Neural progenitor cell (in vitro differentiated cells): ENCODE results near the gene KCMF1. TPM values are rescaled to one million over a fixed set of nuclear protein-coding genes. Genes with fewer than 3 reads are reported as not detected.

Experiments used
- DNase-seq: peaks from one replicate; pipeline ENCODE4 v3.0.0-alpha.2; 2016; ENCODE audit warnings: low spot score
- H2AFZ ChIP-seq: fragments of 200-600 bp; sonication (generic); replicated peaks from 2 replicates; pipeline ENCODE4 v1.6.1; 2016; ENCODE audit warnings: antibody characterized with exemption
- H3F3A ChIP-seq: fragments of 200-600 bp; sonication (generic); 2 replicates; pipeline ENCODE4 v1.6.1; 2016; ENCODE audit warnings: antibody characterized with exemption, low read depth
- H3K27ac ChIP-seq: fragments of 200-600 bp; sonication (generic); 2 replicates; pipeline ENCODE4 v1.5.1; 2016; ENCODE audit warnings: mild to moderate bottlenecking
- H3K27me3 ChIP-seq: fragments of 200-600 bp; sonication (generic); 2 replicates; pipeline ENCODE4 v1.6.1; 2016; ENCODE audit warnings: mild to moderate bottlenecking, moderate library complexity
- H3K36me3 ChIP-seq: fragments of 200-600 bp; sonication (generic); 2 replicates; pipeline ENCODE4 v1.5.1; 2016
- H3K4me1 ChIP-seq: fragments of 200-600 bp; sonication (generic); 2 replicates; pipeline ENCODE4 v1.6.1; 2016; ENCODE audit warnings: mixed run types
- H3K4me2 ChIP-seq: fragments of 200-600 bp; sonication (generic); 2 replicates; pipeline ENCODE4 v1.6.1; 2016
- H3K4me3 ChIP-seq: fragments of 200-600 bp; sonication (generic); 2 replicates; pipeline ENCODE4 v1.5.1; 2016
- H3K79me2 ChIP-seq: fragments of 200-600 bp; sonication (generic); 2 replicates; pipeline ENCODE4 v1.6.1; 2016; ENCODE audit warnings: low read depth
- H3K9ac ChIP-seq: fragments of 200-600 bp; sonication (generic); 2 replicates; pipeline ENCODE4 v1.6.1; 2016
- H3K9me3 ChIP-seq: fragments of 200-600 bp; sonication (generic); 2 replicates; pipeline ENCODE4 v1.5.1; 2016; ENCODE audit warnings: low read depth
- H4K20me1 ChIP-seq: fragments of 200-600 bp; sonication (generic); 2 replicates; pipeline ENCODE4 v1.6.1; 2016; ENCODE audit warnings: low read depth
- H3K27ac Mint-ChIP-seq: 3 replicates; pipeline ENCODE4 v1.8.0; 2021; ENCODE audit warnings: mixed read lengths
- H3K27me3 Mint-ChIP-seq: 2 replicates; pipeline ENCODE4 v1.8.0; 2022; ENCODE audit warnings: low read depth, mild to moderate bottlenecking, inconsistent platforms, moderate library complexity, mixed read lengths; ENCODE audit not compliant: insufficient read depth
- H3K36me3 Mint-ChIP-seq: 3 replicates; pipeline ENCODE4 v1.8.0; 2021; ENCODE audit warnings: mixed read lengths
- H3K4me1 Mint-ChIP-seq: 3 replicates; pipeline ENCODE4 v1.8.0; 2021; ENCODE audit warnings: mixed read lengths
- H3K4me3 Mint-ChIP-seq: 3 replicates; pipeline ENCODE4 v1.8.0; 2021; ENCODE audit warnings: mild to moderate bottlenecking, moderate library complexity, mixed read lengths
- H3K9me3 Mint-ChIP-seq: 3 replicates; pipeline ENCODE4 v1.8.0; 2020; ENCODE audit warnings: mixed read lengths
- EZH2 ChIP-seq: fragments of 200-600 bp; sonication (generic); IDR thresholded peaks from 2 replicates; pipeline ENCODE4 v1.6.1; 2017; ENCODE audit warnings: antibody characterized with exemption, mild to moderate bottlenecking, moderate library complexity
- EZH2phosphoT487 ChIP-seq: fragments of 200-600 bp; sonication (generic); IDR thresholded peaks from 2 replicates; pipeline ENCODE4 v1.6.1; 2017; ENCODE audit warnings: antibody characterized with exemption
- total RNA-seq: library from RNA; depleted of rRNA; stranded (reverse); fragments of >200 nt; gene quantifications from 2 replicates; pipeline ENCODE4 v1.2.3, GENCODE V29; 2015; ENCODE audit warnings: low replicate concordance
- TF ChIP-seq, protein P1 (sequence below): fragments of 200-600 bp; sonication (generic); IDR thresholded peaks from 2 replicates; pipeline ENCODE4 v1.5.1; 2017; ENCODE audit warnings: antibody characterized with exemption, mild to moderate bottlenecking

KCMF1 gene
- total RNA-seq, 1 donor from 2014 or later: 99.7 TPM

DNA sequence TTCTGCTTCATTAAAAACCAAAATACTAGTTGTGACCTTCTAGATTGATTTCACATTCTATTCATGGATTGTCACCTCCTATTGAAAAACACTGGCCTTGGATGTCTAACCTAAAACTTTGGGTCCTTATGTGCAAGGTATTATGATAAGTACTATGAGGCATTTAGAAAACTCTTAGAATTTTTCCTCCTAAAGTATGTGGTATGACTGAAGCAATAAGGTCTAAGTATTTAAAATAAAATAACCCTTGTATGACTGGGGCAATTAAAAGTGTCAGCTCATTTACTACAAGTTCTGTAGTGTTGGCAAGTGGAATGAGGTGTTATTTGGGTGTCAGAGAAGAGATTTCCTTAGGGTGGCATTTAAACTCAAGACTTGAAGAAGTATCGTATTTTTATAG is 15.1 kb downstream of the KCMF1 start:
- H3K4me3 ChIP-seq: no peak overlapping the region
- H3K9ac ChIP-seq: no peak overlapping the region
- H2AFZ ChIP-seq: no peak overlapping the region
- H3K36me3 ChIP-seq: no peaks in the 10 kb centered on the region
- H3K9me3 Mint-ChIP-seq: peaks cover 6% of the 10 kb centered on the region
- no peaks in the 10 kb centered on the region for H3K27me3 ChIP-seq
- peaks cover 20% of the 10 kb centered on the region for H3K36me3 Mint-ChIP-seq
- no peaks in the 10 kb centered on the region for H3K4me1 ChIP-seq
- H3K79me2 ChIP-seq: peaks cover 100% of the 10 kb centered on the region
- H3F3A ChIP-seq: no peaks in the 10 kb centered on the region
- H3K4me1 Mint-ChIP-seq: peaks cover 8% of the 10 kb centered on the region
- H3K27me3 Mint-ChIP-seq: no peaks in the 10 kb centered on the region
- H3K4me3 Mint-ChIP-seq: no peak overlapping the region
- H3K27ac ChIP-seq: no peak overlapping the region
- no peak overlapping the region for H3K27ac Mint-ChIP-seq
- no peak overlapping the region for H3K4me2 ChIP-seq
- peaks cover 96% of the 10 kb centered on the region for H4K20me1 ChIP-seq
- TF ChIP-seq EZH2 (no peak), EZH2phosphoT487 (no peak)
- TF ChIP-seq, protein P1, sequence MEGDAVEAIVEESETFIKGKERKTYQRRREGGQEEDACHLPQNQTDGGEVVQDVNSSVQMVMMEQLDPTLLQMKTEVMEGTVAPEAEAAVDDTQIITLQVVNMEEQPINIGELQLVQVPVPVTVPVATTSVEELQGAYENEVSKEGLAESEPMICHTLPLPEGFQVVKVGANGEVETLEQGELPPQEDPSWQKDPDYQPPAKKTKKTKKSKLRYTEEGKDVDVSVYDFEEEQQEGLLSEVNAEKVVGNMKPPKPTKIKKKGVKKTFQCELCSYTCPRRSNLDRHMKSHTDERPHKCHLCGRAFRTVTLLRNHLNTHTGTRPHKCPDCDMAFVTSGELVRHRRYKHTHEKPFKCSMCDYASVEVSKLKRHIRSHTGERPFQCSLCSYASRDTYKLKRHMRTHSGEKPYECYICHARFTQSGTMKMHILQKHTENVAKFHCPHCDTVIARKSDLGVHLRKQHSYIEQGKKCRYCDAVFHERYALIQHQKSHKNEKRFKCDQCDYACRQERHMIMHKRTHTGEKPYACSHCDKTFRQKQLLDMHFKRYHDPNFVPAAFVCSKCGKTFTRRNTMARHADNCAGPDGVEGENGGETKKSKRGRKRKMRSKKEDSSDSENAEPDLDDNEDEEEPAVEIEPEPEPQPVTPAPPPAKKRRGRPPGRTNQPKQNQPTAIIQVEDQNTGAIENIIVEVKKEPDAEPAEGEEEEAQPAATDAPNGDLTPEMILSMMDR: no peak
- H3K9me3 ChIP-seq: no peaks in the 10 kb centered on the region
- no peak for DNase-seq

DNA sequence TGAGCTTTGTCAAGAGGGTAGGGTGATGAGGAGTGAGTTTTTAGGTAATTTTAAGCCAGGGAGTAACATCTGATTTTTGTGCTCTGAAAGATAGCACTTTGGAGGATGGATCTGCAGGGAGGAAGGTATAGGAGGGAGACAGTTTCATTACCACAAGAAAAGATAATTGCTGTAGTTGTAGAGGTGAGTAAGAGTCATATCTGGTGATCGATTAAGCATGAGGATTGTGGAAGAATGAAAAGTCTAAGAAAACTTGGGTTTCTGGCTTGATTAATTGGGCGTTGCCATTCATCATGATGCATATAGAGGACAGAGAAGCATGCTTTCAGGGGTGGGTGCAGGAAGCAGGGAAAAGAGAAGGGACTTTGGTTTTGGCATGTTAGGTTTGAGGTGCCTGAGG is 18.5 kb downstream of the KCMF1 start:
- peaks cover 14% of the 10 kb centered on the region for H3K36me3 Mint-ChIP-seq
- no peak overlapping the region for H3K9ac ChIP-seq
- H3K79me2 ChIP-seq: peaks cover 100% of the 10 kb centered on the region
- no peaks in the 10 kb centered on the region for H3K9me3 Mint-ChIP-seq
- H3K27ac ChIP-seq: no peak overlapping the region
- no peak overlapping the region for H2AFZ ChIP-seq
- peaks cover 8% of the 10 kb centered on the region for H3K4me1 Mint-ChIP-seq
- DNase-seq: no peak
- TF ChIP-seq EZH2phosphoT487 (no peak), EZH2 (no peak)
- TF ChIP-seq, protein P1: no peak
- H3K27me3 ChIP-seq: no peaks in the 10 kb centered on the region
- H3K4me1 ChIP-seq: no peaks in the 10 kb centered on the region
- H3K4me3 ChIP-seq: no peak overlapping the region
- H3F3A ChIP-seq: no peaks in the 10 kb centered on the region
- no peak overlapping the region for H3K27ac Mint-ChIP-seq
- no peaks in the 10 kb centered on the region for H3K36me3 ChIP-seq
- no peak overlapping the region for H3K4me3 Mint-ChIP-seq
- H3K9me3 ChIP-seq: no peaks in the 10 kb centered on the region
- H3K27me3 Mint-ChIP-seq: no peaks in the 10 kb centered on the region
- H4K20me1 ChIP-seq: peaks cover 92% of the 10 kb centered on the region
- no peak overlapping the region for H3K4me2 ChIP-seq

DNA sequence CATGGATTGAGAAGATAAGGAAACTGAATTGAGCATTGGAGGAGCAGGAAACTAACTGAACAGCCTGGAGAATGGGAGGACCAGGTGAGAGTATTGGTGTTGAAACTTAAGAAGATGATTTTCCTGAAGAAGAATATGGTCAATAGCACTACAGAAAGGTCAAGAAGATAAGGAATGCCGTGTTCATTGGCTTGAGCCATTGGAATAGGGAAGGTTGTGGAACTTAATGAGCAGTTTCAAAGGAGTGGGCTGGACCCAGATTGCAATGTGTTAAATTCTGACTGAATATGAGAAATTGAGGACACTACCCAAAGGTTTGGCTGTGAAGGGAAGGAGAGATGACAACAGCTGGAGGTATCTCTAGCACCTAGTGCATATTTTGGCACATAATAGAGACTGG is 19.0 kb downstream of the KCMF1 start:
- H3K9me3 Mint-ChIP-seq: no peaks in the 10 kb centered on the region
- TF ChIP-seq EZH2phosphoT487: no peak
- TF ChIP-seq EZH2: no peak
- TF ChIP-seq, protein P1: no peak
- Histone ChIP-seq H3K9me3 (no peaks in the 10 kb centered on the region), H3K27me3 (no peaks in the 10 kb centered on the region), H3F3A (no peaks in the 10 kb centered on the region), H2AFZ (no peak overlapping the region), H3K4me2 (no peak overlapping the region), H3K4me1 (no peaks in the 10 kb centered on the region), H3K36me3 (no peaks in the 10 kb centered on the region), H3K9ac (no peak overlapping the region), H4K20me1 (peaks cover 92% of the 10 kb centered on the region), H3K4me3 (no peak overlapping the region), H3K79me2 (peaks cover 100% of the 10 kb centered on the region), H3K27ac (no peak overlapping the region)
- no peak for DNase-seq
- H3K27me3 Mint-ChIP-seq: no peaks in the 10 kb centered on the region
- peaks cover 12% of the 10 kb centered on the region for H3K36me3 Mint-ChIP-seq
- H3K4me3 Mint-ChIP-seq: no peak overlapping the region
- no peak overlapping the region for H3K27ac Mint-ChIP-seq
- H3K4me1 Mint-ChIP-seq: peaks cover 8% of the 10 kb centered on the region
